ENCODE results near the gene BRPF3. TPM values are rescaled to one million over a fixed set of nuclear protein-coding genes. Genes with fewer than 3 reads are reported as not detected.

BRPF3 gene
- total RNA-seq, 1 experiment from 2014 or later: 12.1 TPM

- no peak for DNase-seq (ENCODE audit: low spot score)
These were observed 72.1 kb downstream of the BRPF3 start for GRCh38 chr6:36268478-36269275.

GRCh38 chr6:36269834-36270705, 73.5 kb downstream of the BRPF3 start, which contains the start of gene PNPLA1:
Gene PNPLA1, plus strand, starts transcription at chr6:36270060. Its CDS starts 400 bp downstream, at chr6:36270460.
- DNase-seq (ENCODE audit: low spot score): no peak

GRCh38 chr6:36272234-36272633, 75.7 kb downstream of the BRPF3 start:
- DNase-seq (ENCODE audit: low spot score): no peak

- DNase-seq (ENCODE audit: low spot score): no peak
These were observed 76.5 kb downstream of the BRPF3 start for GRCh38 chr6:36273067-36273466.

DNA sequence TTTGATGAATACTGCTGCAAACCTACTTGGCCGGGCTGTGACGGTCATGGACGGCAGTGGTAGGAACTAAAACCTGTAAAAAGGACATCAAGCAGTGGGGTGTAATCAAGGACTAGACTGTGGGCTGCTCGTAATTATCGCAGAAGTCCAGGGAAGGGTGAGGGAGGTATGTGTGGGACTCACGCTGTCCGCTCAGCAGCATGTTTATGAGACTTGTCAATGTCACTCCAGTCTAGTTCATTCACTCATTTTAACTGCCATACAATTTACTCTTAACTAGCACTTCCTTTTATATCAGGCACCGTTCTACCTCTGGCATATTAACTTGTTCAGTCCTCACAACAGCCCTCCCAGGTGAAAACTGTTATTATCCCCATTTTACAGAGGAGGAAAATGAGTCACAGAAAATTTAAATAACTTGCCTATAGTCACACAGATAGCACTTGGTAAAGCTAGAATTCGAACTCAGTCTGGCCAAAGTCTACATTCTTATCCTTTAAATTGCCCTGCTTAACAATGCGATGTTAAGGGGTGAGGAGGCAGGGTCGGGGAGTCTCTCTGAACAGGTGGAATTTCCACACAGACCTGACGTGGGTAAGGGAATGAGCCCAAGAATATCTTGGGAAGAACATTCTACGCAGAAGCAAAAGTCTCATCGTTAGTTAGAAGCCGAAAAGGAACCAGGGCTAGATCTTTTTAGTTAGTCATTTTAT, 77.4 kb downstream of the BRPF3 start:
- DNase-seq (ENCODE audit: low spot score): no peak

DNA sequence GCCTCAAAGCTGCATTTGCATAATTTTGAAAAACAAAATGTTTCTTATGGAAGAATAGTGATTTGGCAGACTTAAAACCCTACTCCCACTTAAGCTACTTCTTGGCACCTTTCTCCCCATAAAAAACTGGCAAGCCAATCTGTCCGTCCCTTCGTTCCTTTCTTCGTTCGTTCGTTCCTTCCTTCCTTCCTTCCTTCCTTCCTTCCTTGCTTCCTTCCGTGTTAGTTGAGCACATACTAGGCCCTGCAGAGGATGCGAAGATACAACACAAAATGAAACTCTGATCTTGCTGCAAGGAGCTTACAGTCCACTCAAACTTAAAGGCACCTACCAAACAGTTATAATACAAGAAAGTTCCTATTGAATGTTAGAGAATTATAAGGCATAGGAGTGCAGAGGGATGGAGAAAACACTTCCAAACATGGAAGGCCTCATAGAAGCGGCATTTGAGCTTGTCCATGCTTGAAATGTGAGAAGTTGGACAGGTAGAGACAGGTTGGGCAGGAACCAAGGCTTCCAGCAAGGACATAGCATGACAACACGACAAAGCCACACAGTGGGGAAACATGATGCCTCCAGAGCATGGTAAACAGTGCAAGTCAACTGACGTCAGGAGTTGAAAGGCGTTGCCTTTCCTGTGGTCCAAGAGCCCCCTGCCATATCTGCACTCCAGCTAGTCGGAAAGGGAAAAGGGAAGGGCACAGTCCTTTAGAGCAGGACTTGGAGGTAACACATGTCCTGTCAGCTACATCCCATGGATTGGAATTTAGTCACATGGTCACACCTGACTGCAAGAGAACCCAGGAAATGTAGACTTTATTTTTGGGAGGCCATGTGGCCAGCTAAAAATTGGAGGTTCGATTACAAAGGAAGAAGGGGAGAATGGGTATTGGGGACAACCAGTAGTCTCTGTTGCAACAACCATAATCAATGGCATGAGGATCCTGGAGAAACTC, 80.3 kb downstream of the BRPF3 start:
- no peak for DNase-seq (ENCODE audit: low spot score)

GRCh38 chr6:36277946-36278470, 81.5 kb downstream of the BRPF3 start:
- DNase-seq (ENCODE audit: low spot score): no peak

- DNase-seq (ENCODE audit: low spot score): no peak
These were observed 83.9 kb downstream of the BRPF3 start for GRCh38 chr6:36280467-36280866.

DNA sequence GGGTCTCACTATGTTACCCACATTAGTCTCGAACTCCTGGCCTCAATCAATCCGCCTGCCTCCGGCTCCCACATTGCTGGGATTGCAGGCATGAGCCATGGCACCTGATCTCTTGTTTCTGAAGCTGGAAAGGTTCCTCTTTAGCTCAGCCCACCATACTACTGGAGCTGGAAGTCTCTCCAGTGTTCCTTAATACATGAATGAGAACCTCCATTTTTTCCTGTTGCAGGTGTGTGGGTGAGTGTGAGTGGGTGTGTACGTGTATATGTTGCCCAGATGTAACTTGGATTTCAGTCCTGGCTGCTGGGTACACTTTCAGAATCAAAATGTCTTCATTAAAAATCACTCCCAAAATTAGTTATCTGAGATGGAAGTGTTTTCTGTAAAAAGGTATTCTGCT, 84.4 kb downstream of the BRPF3 start:
- no peak for DNase-seq (ENCODE audit: low spot score)

Other genes starting within 250 kb of the BRPF3 start
- 0.04 TPM in 1 of 2 replicates, not detected in the other for gene SLC26A8, start 172.1 kb upstream of the BRPF3 start, total RNA-seq (2014; rRNA removed; shearing (Covaris generic))
- 35.7 and 37.6 TPM in 2 replicates for gene MAPK14, start 168.9 kb upstream of the BRPF3 start, total RNA-seq (2014; rRNA removed; shearing (Covaris generic))
- not detected in 2 replicates for gene MAPK13, start 66.2 kb upstream of the BRPF3 start, total RNA-seq (2014; rRNA removed; shearing (Covaris generic))
- not detected in 2 replicates for gene PNPLA1, start 73.3 kb downstream of the BRPF3 start, total RNA-seq (2014; rRNA removed; shearing (Covaris generic))
- not detected in 2 replicates for gene BNIP5, start 140.1 kb downstream of the BRPF3 start, total RNA-seq (2014; rRNA removed; shearing (Covaris generic))
- 0.99 and 1.2 TPM in 2 replicates for gene ETV7, start 190.9 kb downstream of the BRPF3 start, total RNA-seq (2014; rRNA removed; shearing (Covaris generic))
- not detected in 2 replicates for gene PXT1, start 246.1 kb downstream of the BRPF3 start, total RNA-seq (2014; rRNA removed; shearing (Covaris generic))
- gene KCTD20, start 246.3 kb downstream of the BRPF3 start, total RNA-seq (2014; rRNA removed; shearing (Covaris generic)): 56.1 and 68.5 TPM in 2 replicates